NCI-H1417 (cell line): ENCODE results near the gene DDX51.
"Not testable (repeated sequence)": the region's sequence is repeated elsewhere in the genome, so short reads cannot be mapped to it uniquely, and the experiment has no call there.

Experiments used
- DNase-seq, 3 experiments: peaks; one replicate each; lab custom pipeline; 2025; lab: John Stamatoyannopoulos, UW

The DDX51 gene

GRCh38 chr12:132154941-132155770, 11.0 kb upstream of the DDX51 start:
- DNase-seq = peak in 1 of 3 experiments; percentile 31

GRCh38 chr12:132154341-132154761, 10.2 kb upstream of the DDX51 start:
- DNase-seq = peak in 2 of 3 experiments; percentile 77 to 83

GRCh38 chr12:132153501-132154340, 9.6 kb upstream of the DDX51 start:
- peak; percentile 81 to 89 (median 83) for DNase-seq

GRCh38 chr12:132152953-132153352, 8.8 kb upstream of the DDX51 start:
- no peak for DNase-seq

- no peak for DNase-seq
Measured at GRCh38 chr12:132152411-132152821, 8.3 kb upstream of the DDX51 start.

- no peak for DNase-seq
Measured at GRCh38 chr12:132151766-132152410, 7.8 kb upstream of the DDX51 start.

GRCh38 chr12:132151145-132151765, 7.1 kb upstream of the DDX51 start:
- DNase-seq = no peak

GRCh38 chr12:132150780-132151144, 6.6 kb upstream of the DDX51 start:
- DNase-seq = no peak

GRCh38 chr12:132149526-132149925, 5.4 kb upstream of the DDX51 start:
- not testable (repeated sequence) for DNase-seq

GRCh38 chr12:132148368-132149045, 4.4 kb upstream of the DDX51 start:
- DNase-seq = no peak

GRCh38 chr12:132147423-132148367, 3.6 kb upstream of the DDX51 start:
- DNase-seq = no peak

- no peak for DNase-seq
Measured at GRCh38 chr12:132146772-132147422, 2.8 kb upstream of the DDX51 start.

GRCh38 chr12:132146098-132146497, 2.0 kb upstream of the DDX51 start:
- DNase-seq = no peak

- DNase-seq = no peak
Measured at GRCh38 chr12:132145334-132145733, 1.2 kb upstream of the DDX51 start.

- DNase-seq = peak in 2 of 3 experiments; percentile 54 to 62
Measured at GRCh38 chr12:132144810-132145168, 670 bp upstream of the DDX51 start.

GRCh38 chr12:132143336-132144071, 615 bp downstream of the DDX51 start:
- peak in 2 of 3 experiments; percentile 59 to 65 for DNase-seq

GRCh38 chr12:132142679-132143335, 1.3 kb downstream of the DDX51 start:
- DNase-seq = no peak

GRCh38 chr12:132141976-132142678, 2.0 kb downstream of the DDX51 start:
- DNase-seq = no peak
